SK-N-MC (cell line): Measurements from ENCODE around the gene REEP6.

Experiments
- DNase-seq: peaks from one replicate; pipeline ENCODE4 v3.0.0-alpha.2; 2011; ENCODE audit warnings: low read depth, low spot score
- H3K27ac ChIP-seq: fragments of 200-600 bp; sonication (generic); 2 replicates; pipeline ENCODE4 v1.5.1; 2016; ENCODE audit warnings: mixed run types
- H3K36me3 ChIP-seq: fragments of 200-600 bp; sonication (generic); 2 replicates; pipeline ENCODE4 v1.6.1; 2017; ENCODE audit warnings: antibody characterized with exemption, low read length, mixed read lengths; ENCODE audit not compliant: insufficient read depth
- H3K4me3 ChIP-seq: fragments of 200-600 bp; sonication (generic); 2 replicates; pipeline ENCODE4 v1.5.1; 2016
- H3K9ac ChIP-seq: fragments of 200-600 bp; sonication (generic); 2 replicates; pipeline ENCODE4 v1.8.0; 2017; ENCODE audit warnings: mixed run types, mixed read lengths; ENCODE audit not compliant: insufficient read length
- H3K9me3 ChIP-seq: fragments of 200-600 bp; sonication (generic); 2 replicates; pipeline ENCODE4 v1.6.1; 2017; ENCODE audit warnings: low read depth, mild to moderate bottlenecking, antibody characterized with exemption, low read length, moderate library complexity, mixed read lengths
- EZH2 ChIP-seq: fragments of 200-600 bp; sonication (generic); IDR thresholded peaks from one replicate; pipeline ENCODE4 v1.6.1; 2017; ENCODE audit warnings: antibody characterized with exemption
- FOXP2 ChIP-seq: optimal IDR thresholded peaks from 2 replicates; pipeline ENCODE3; 2011; ENCODE audit warnings: mild to moderate bottlenecking, moderate library complexity; ENCODE audit not compliant: insufficient read depth; ENCODE audit errors: extremely low read length, control extremely low read depth
- POLR2AphosphoS5 ChIP-seq: IDR thresholded peaks from 2 replicates; pipeline ENCODE4 v1.6.1; 2012; ENCODE audit warnings: mild to moderate bottlenecking, low read depth, low read length, borderline replicate concordance

Gene REEP6

GRCh38 chr19:1449467-1450442, 41.2 kb upstream of the REEP6 start, which contains the start of gene APC2:
Gene APC2, plus strand, starts transcription at chr19:1450121. Its CDS starts 2,881 bp downstream, at chr19:1453002.
- H3K36me3 ChIP-seq = no peaks in the 10 kb centered on the region
- no peak within 1 kb of the TSS for H3K4me3 ChIP-seq
- H3K9ac ChIP-seq = no peak within 1 kb of the TSS
- TF ChIP-seq FOXP2 (no peak), POLR2AphosphoS5 (no peak), EZH2 (no peak)
- DNase-seq = no peak
- no peaks in the 10 kb centered on the region for H3K9me3 ChIP-seq
- H3K27ac ChIP-seq = no peak within 1 kb of the TSS

GRCh38 chr19:1450735-1451731, 39.9 kb upstream of the REEP6 start:
- H3K9me3 ChIP-seq = no peaks in the 10 kb centered on the region
- TF ChIP-seq FOXP2 = no peak
- TF ChIP-seq POLR2AphosphoS5 = no peak
- H3K4me3 ChIP-seq = no peak overlapping the region
- no peak for DNase-seq
- no peaks in the 10 kb centered on the region for H3K36me3 ChIP-seq
- H3K27ac ChIP-seq = no peak overlapping the region
- H3K9ac ChIP-seq = no peak overlapping the region

GRCh38 chr19:1451916-1452801, 38.8 kb upstream of the REEP6 start:
- Histone ChIP-seq H3K4me3 (no peak overlapping the region), H3K9ac (no peak overlapping the region), H3K9me3 (no peaks in the 10 kb centered on the region), H3K36me3 (no peaks in the 10 kb centered on the region), H3K27ac (no peak overlapping the region)
- TF ChIP-seq FOXP2 = no peak
- no peak for TF ChIP-seq POLR2AphosphoS5
- no peak for TF ChIP-seq EZH2
- DNase-seq = no peak

- no peaks in the 10 kb centered on the region for H3K36me3 ChIP-seq
- no peak overlapping the region for H3K4me3 ChIP-seq
- H3K27ac ChIP-seq = no peak overlapping the region
- no peaks in the 10 kb centered on the region for H3K9me3 ChIP-seq
- no peak overlapping the region for H3K9ac ChIP-seq
- TF ChIP-seq EZH2 (no peak), FOXP2 (no peak), POLR2AphosphoS5 (no peak)
- DNase-seq = no peak
Observed at GRCh38 chr19:1452802-1453524, 38.0 kb upstream of the REEP6 start.

GRCh38 chr19:1453525-1454364, 37.2 kb upstream of the REEP6 start:
- 0 out of 2 replicates have a peak overlapping the region, but pooled peaks have one; percentile 22 for H3K4me3 ChIP-seq
- H3K27ac ChIP-seq = no peak overlapping the region
- no peaks in the 10 kb centered on the region for H3K36me3 ChIP-seq
- DNase-seq = no peak
- no peak overlapping the region for H3K9ac ChIP-seq
- TF ChIP-seq FOXP2 (no peak), EZH2 (no peak), POLR2AphosphoS5 (no peak)
- no peaks in the 10 kb centered on the region for H3K9me3 ChIP-seq

- H3K36me3 ChIP-seq = no peaks in the 10 kb centered on the region
- peak overlapping the region; percentile 18; the same call in 1 of the 2 replicates for H3K4me3 ChIP-seq
- TF ChIP-seq EZH2 (no peak), POLR2AphosphoS5 (no peak), FOXP2 (no peak)
- no peak for DNase-seq
- no peaks in the 10 kb centered on the region for H3K9me3 ChIP-seq
- no peak overlapping the region for H3K9ac ChIP-seq
- H3K27ac ChIP-seq = no peak overlapping the region
Observed at GRCh38 chr19:1455002-1455335, 36.0 kb upstream of the REEP6 start.
